ENCODE data around the gene UBE2M. TPM values are rescaled to one million over a fixed set of nuclear protein-coding genes. Genes with fewer than 3 reads are reported as not detected.

UBE2M gene
- total RNA-seq, 1 experiment from 2014 or later = 243 TPM

- Histone ChIP-seq H3K79me2 (ENCODE audit: low read length) (peaks cover 8% of the 10 kb centered on the region), H3K9me2 (replicated peaks; ENCODE audit: low read length) (no peaks in the 10 kb centered on the region), H4K20me1 (ENCODE audit: low read length) (no peaks in the 10 kb centered on the region), H3K9ac (ENCODE audit: low read length) (no peak overlapping the region), H3K4me3 (ENCODE audit: low read length) (no peak overlapping the region), H3K9me3 (ENCODE audit: low read length) (no peaks in the 10 kb centered on the region), H3K27me3 (ENCODE audit: low read length) (no peaks in the 10 kb centered on the region), H3K27ac (ENCODE audit: low read length) (no peak overlapping the region), H2AFZ (ENCODE audit: low read length) (no peak overlapping the region), H3K4me1 (ENCODE audit: insufficient read depth, low read length) (peaks cover 16% of the 10 kb centered on the region), H3F3A (ENCODE audit: low read length, unreplicated experiment) (no peaks in the 10 kb centered on the region), H3K4me2 (ENCODE audit: low read length) (no peak overlapping the region), H3K36me3 (ENCODE audit: low read depth, low read length) (peaks cover 8% of the 10 kb centered on the region; the same call in 1 of the 2 replicates)
- TF ChIP-seq EZH2 (IDR thresholded peaks at IDR 0.05; ENCODE audit: low read length, unreplicated experiment) (no peak), CTCF (conservative IDR thresholded peaks at IDR 0.05; ENCODE audit: low read depth, low read length) (no peak), EZH2phosphoT487 (IDR thresholded peaks at IDR 0.05; ENCODE audit: borderline replicate concordance, low read length) (no peak)
- ATAC-seq (no peak), DNase-seq (no peak)
- ChIA-PET POLR2A (ENCODE audit: unreplicated experiment) (no interaction called here), CTCF (no interaction called here)
- intact Hi-C loops (cut with micrococcal nuclease) = no loop called here
- BruUV-seq (replicated peaks) = no TSS peak
Observed at GRCh38 chr19:58566989-58567388, 8.6 kb upstream of the UBE2M start.

GRCh38 chr19:58563823-58564222 lies 5.4 kb upstream of the UBE2M start:
- POLR2A ChIA-PET (ENCODE audit: unreplicated experiment) = no interaction called here

More at GRCh38 chr19:58563823-58564222, 5.4 kb upstream of the UBE2M start:
- no peaks in the 10 kb centered on the region for H3F3A ChIP-seq (ENCODE audit: low read length, unreplicated experiment)
- no peak overlapping the region for H3K4me3 ChIP-seq (ENCODE audit: low read length)
- no TSS peak for BruUV-seq (replicated peaks)
- no peaks in the 10 kb centered on the region for H3K9me3 ChIP-seq (ENCODE audit: low read length)
- no peaks in the 10 kb centered on the region for H4K20me1 ChIP-seq (ENCODE audit: low read length)
- peaks cover 33% of the 10 kb centered on the region for H3K4me1 ChIP-seq (ENCODE audit: insufficient read depth, low read length)
- 0 out of 2 replicates have a peak, but pooled peaks cover 8% of the 10 kb centered on the region for H3K36me3 ChIP-seq (ENCODE audit: low read depth, low read length)
- no peaks in the 10 kb centered on the region for H3K9me2 ChIP-seq (replicated peaks; ENCODE audit: low read length)
- no peak overlapping the region for H3K9ac ChIP-seq (ENCODE audit: low read length)
- H3K4me2 ChIP-seq (ENCODE audit: low read length) = no peak overlapping the region; the same call in 1 of the 2 replicates
- ATAC-seq (no peak), DNase-seq (no peak)
- H2AFZ ChIP-seq (ENCODE audit: low read length) = no peak overlapping the region
- intact Hi-C loops (cut with micrococcal nuclease) = no loop called here
- CTCF ChIA-PET = no interaction called here
- no peaks in the 10 kb centered on the region for H3K79me2 ChIP-seq (ENCODE audit: low read length)
- no peak overlapping the region for H3K27ac ChIP-seq (ENCODE audit: low read length)
- TF ChIP-seq CTCF (conservative IDR thresholded peaks at IDR 0.05; ENCODE audit: low read depth, low read length) (no peak), EZH2 (IDR thresholded peaks at IDR 0.05; ENCODE audit: low read length, unreplicated experiment) (no peak), EZH2phosphoT487 (IDR thresholded peaks at IDR 0.05; ENCODE audit: borderline replicate concordance, low read length) (no peak)
- no peaks in the 10 kb centered on the region for H3K27me3 ChIP-seq (ENCODE audit: low read length)
